ENCODE data around the gene MCM3.

- TF ChIP-seq CTCF (conservative IDR thresholded peaks at IDR 0.05; ENCODE audit: low read length), result no peak
- TF ChIP-seq EZH2phosphoT487 (IDR thresholded peaks at IDR 0.05; ENCODE audit: borderline replicate concordance), result no peak
Measured at GRCh38 chr6:52261229-52261628, 23.3 kb downstream of the MCM3 start.

Data from Loucy (cell line).